Femur (tissue), 1 donor: Measurements from ENCODE around the gene UPK1A.
"Not testable (repeated sequence)": the region's sequence is repeated elsewhere in the genome, so short reads cannot be mapped to it uniquely, and the experiment has no call there.

Source experiments
- DNase-seq: peaks from one replicate; pipeline ENCODE4 v3.0.0-alpha.2; 2017

Gene UPK1A

DNA sequence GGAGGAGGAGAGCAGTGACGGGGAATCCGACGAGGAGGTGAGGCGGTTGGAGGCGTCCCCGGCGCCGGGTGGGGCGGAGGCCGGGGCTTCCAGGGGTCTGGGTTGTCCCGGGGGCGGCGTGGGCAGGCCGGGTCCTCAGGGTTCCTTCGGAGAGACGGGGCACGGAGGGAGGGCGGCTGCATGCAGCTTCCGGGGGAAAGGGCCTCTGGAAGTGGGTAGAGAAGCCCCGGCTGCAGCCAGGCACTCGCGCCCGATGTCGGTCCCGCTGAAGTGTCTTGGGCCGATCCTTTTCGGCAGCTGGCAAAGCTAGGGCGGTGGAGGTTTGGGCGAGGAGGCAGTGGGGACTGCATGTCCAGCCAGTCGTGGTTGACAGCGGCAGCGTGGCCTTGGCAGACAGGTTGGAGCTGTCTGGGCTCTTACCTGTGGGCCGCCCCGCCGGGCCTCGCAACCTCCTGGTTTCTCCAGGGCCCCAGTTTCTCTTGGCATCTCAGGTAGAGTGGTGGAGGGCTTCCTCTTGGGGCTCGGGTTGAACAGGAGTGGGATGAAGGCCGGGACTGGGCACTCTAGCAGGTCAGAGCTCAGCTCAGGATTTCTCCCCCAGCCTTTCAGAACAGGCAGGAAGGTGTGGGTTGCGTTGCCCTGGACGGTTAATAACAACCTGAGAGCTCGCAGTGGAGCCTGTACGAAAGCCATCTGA, 52.2 kb downstream of the UPK1A start:
- no peak for DNase-seq

DNA sequence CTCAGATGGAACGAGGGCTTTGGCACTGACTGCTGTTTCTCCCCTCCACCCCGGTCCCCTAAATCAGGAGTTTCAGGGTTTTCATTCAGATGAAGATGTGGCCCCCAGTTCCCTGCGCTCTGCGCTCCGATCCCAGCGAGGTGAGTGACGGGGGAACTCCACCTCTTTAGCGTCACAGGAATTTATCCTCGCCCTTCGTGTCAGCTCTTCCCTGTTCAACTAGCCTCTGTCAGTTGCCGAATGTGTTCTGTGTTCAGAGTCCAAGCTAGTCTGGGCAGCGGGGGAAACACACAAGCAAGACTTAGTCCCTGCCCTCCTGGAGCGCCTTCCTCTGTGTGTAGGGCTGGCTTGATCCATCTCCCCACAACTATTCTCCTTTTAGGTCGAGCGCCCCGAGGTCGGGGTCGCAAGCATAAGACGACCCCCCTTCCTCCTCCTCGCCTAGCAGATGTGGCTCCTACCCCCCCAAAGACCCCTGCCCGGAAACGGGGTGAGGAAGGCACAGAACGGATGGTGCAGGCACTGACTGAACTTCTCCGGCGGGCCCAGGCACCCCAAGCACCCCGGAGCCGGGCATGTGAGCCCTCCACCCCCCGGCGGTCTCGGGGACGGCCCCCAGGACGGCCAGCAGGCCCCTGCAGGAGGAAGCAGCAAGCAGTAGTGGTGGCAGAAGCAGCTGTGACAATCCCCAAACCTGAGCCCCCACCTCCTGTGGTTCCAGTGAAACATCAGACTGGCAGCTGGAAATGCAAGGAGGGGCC, 53.3 kb downstream of the UPK1A start:
- no peak for DNase-seq

DNA sequence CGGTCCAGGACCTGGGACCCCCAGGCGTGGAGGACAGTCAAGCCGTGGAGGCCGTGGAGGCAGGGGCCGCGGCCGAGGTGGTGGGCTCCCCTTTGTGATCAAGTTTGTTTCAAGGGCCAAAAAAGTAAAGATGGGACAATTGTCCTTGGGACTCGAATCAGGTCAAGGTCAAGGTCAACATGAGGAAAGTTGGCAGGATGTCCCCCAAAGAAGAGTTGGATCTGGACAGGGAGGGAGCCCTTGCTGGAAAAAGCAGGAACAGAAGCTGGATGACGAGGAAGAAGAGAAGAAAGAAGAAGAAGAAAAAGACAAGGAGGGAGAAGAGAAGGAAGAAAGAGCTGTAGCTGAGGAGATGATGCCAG, 53.8 kb downstream of the UPK1A start:
- DNase-seq, result no peak

- DNase-seq, result peak; percentile 26
These were observed 54.3 kb downstream of the UPK1A start for GRCh38 chr19:35720648-35721047.

- peak; percentile 13 for DNase-seq
These were observed 55.1 kb downstream of the UPK1A start for GRCh38 chr19:35721374-35721773.

GRCh38 chr19:35722461-35722860, 56.1 kb downstream of the UPK1A start:
- DNase-seq, result peak; percentile 16

GRCh38 chr19:35722897-35723296, 56.6 kb downstream of the UPK1A start:
- peak; percentile 8 for DNase-seq

DNA sequence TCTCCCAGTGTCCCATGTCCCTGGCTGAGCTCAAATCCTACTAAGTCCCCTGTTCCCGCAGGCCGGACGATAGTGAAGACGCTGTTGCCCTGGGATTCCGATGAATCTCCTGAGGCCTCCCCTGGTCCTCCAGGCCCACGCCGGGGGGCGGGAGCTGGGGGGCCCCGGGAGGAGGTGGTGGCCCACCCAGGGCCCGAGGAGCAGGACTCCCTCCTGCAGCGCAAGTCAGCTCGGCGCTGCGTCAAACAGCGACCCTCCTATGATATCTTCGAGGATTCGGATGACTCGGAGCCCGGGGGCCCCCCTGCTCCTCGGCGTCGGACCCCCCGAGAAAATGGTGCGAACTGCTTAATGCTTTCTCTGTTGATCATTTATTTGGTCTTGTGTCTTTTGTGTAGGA, 57.4 kb downstream of the UPK1A start:
- no peak for DNase-seq

GRCh38 chr19:35724132-35724531, 57.8 kb downstream of the UPK1A start:
- DNase-seq, result not testable (repeated sequence)

- peak; percentile 14 for DNase-seq
These were observed 58.2 kb downstream of the UPK1A start for GRCh38 chr19:35724560-35724959.

- DNase-seq, result no peak
These were observed 59.0 kb downstream of the UPK1A start for GRCh38 chr19:35725216-35725861.

DNA sequence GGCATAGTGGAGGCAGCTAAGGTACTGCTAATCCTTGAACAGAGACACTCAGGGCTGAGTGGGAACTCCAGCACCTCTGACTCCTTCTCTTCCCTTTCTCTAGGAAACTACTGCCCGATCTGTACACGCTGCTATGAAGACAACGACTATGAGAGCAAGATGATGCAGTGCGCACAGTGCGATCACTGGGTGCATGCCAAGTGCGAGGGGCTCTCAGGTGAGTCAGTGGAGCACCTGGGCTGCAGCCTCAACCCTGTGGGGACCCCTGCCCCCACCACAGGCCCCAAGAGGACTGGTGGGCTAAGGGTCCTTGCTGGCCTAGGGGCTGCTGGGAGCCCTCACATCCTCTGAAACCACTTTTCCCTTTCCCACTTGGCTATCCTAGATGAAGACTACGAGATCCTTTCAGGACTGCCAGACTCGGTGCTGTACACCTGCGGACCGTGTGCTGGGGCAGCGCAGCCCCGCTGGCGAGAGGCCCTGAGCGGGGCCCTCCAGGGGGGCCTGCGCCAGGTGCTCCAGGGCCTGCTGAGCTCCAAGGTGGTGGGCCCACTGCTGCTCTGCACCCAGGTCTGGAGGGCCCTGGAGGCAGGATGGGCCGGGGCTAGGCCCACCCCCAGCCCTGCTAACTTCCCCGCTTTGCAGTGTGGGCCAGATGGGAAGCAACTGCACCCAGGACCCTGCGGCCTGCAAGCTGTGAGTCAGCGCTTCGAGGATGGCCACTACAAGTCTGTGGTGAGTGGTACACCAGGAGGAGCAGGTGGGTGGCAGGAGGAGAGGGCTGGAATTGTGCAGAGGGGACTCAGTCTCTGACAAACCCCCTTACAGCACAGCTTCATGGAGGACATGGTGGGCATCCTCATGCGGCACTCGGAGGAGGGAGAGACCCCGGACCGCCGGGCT, 61.0 kb downstream of the UPK1A start:
- no peak for DNase-seq
